HG03354 (cell line): Measurements from ENCODE around the gene FAM43B.

Source experiments
- ATAC-seq: cut with Tn5 transposase; IDR thresholded peaks from one replicate; pipeline ENCODE4 v1.9.1; 2021; ENCODE audit warnings: mild to moderate bottlenecking; ENCODE audit not compliant: unreplicated experiment, poor library complexity, severe bottlenecking

FAM43B gene

GRCh38 chr1:20588634-20589225, 36.4 kb downstream of the FAM43B start, which contains the start of gene CDA:
Gene CDA, plus strand, starts transcription at chr1:20589097. Its CDS starts 33 bp downstream, at chr1:20589130.
- no peak for ATAC-seq

DNA sequence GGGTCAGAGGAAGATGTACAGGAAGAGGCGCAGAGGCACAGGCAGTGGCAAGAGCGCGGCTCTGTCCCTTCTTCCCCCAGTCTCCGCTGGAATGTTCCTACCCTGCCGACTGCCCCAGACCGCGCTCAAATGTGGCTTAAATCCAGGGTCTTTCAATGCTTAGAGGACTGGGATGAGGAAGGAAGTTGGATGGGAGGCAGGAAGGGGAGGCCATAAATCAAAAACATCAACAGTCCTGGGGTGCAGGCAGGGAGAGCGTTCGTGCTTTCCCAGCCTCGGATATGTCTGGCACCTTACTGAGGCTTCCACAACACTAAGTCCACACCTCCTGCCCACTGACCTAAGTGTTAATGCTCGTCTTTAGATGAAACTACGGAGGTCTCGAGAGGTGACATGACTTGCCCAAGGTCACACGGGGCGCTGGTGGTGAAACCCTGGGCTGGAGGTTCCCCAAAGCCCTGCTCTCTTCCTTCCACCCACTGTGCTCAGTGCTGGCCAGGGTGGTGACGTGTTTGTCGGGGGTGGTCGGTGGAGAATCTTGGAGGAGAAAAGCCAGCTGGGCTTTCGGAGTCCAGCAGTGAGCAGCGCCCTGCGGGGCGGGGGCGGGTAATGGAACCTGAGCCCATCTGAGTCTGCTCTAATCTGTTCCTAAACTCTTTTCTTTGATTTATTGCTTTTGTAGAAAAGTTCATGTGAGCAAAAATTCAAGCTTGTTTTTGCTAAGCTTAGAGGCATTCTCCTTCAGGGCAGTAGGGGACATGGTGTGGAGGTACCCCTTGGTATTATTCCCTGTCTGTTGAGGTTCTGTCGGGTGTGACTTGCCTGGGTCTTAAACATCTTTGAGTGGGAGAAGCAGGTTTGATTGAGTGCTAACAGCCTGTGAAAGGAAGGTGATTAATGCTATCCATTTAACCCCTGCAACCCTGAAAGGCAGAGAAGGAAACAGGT, 37.2 kb downstream of the FAM43B start:
- ATAC-seq, result no peak

DNA sequence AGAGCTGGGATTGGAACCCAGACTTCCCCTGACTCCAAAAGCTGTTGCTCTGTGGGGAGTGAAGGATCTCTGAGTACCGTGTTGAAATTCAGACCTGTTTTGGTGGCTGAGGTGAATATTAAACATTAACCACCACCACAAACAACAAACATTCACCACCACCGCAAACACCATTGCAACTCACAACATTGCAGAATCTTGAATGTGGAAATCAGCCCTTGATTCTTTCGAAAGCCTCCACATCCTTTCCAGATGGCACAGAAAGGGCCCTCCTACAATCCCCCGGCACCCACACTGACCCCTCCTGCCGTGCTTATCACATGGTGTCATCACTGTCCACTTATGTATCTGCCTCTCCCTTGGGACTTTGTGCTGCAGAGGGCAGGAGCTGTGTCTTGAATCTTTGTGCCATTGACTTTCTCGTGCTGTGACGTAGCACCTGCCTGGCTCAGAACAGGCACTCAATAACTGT, 38.0 kb downstream of the FAM43B start:
- no peak for ATAC-seq

- no peak for ATAC-seq
Measured at GRCh38 chr1:20593756-20594155, 41.4 kb downstream of the FAM43B start.

DNA sequence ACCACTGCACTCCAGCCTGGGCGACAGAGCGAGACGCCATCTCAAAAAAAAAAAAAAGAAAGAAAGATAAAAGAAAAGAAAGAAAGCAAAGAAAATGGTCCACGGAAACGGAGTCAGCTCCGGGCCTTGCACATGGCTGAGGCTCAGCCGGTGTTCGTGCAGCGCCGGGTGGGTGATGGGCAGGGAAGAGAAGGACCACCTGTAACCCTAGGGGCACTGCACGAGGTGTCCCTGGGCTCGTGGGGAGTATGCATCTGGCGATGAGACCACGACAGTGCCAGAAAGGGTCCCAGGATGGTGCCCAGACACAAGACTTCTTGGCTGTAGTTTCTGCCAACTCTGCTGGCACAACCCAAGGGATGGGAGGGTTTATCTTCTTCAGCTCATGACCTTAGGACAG, 42.4 kb downstream of the FAM43B start:
- no peak for ATAC-seq

DNA sequence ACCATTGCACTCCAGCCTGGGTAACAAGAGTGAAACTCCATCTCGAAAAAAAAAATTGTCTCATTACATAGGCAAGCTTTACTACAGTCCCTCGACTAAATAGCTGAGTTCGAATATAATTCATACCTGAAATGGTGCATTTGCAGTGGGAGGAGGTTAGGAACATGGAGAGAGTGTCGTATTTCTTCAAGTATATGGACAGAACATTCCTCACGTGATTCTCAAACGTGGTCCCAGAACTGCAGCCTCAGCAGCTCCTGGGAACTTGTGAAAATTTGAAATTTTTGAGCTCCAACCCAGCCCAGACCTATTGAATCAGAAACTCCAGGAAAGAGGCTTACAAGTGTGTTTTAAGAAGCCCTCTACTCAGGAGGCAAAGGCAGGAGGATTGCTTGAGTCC, 43.7 kb downstream of the FAM43B start:
- no peak for ATAC-seq

DNA sequence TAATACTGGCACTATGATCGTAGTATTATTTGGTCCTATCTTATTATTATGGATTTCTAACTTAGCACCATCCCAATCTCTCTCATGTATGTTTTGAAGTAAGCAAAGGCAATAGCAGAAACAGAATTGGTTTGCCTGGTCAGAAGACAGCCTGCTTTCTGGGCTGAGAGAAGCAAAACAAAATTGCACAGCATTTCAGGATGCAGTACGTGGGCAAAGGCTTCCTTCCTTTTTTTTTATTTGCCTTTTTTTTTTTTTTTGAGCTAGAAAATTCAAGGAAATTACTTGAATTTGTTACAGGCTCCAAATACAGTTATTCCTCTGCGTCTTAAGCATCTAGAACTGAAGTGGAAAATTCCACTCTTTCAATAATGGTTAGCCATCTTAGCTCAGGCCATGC, 45.3 kb downstream of the FAM43B start:
- no peak for ATAC-seq

GRCh38 chr1:20600156-20600555, 47.8 kb downstream of the FAM43B start:
- no peak for ATAC-seq

DNA sequence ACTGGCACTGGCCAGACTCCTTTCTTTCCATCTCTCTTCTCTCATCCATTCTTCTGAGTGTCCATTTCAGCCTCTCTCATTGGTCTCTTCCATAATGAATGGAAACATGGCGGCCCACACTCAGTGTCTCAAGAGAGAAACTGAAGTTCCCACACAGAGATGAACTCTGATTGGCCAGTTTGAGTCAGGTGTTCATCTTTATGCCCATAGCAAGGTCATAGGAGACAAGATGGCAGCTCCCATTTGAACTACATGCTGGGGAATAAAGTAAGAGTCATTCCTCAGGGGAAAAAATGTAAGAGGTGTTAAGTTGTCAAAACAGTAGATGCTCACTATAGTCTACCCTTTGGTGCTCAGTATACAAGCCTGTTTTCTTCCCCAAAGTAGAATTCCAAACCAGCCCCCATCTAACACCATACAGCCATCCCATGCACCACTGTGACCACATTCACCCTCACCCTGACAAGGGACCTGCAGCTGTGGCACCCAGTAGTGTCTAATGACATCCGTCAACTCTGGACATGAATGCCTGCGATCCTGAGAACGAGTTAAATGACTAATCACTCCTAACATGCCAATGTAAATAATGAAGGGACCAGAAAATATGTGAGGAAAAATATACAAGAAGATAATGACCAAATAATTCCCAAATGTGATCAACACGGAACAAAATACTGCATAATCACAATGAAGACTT, 48.9 kb downstream of the FAM43B start:
- ATAC-seq, result no peak

GRCh38 chr1:20602851-20603450, 50.6 kb downstream of the FAM43B start:
- ATAC-seq, result no peak

- no peak for ATAC-seq
Measured at GRCh38 chr1:20603504-20604464, 51.4 kb downstream of the FAM43B start.
